Hepatocyte (in vitro differentiated cells): ENCODE data around the gene C2CD4C. TPM values are rescaled to one million over a fixed set of nuclear protein-coding genes. Genes with fewer than 3 reads are reported as not detected.
"Not testable (repeated sequence)": the region's sequence is repeated elsewhere in the genome, so short reads cannot be mapped to it uniquely, and the experiment has no call there.

Experiments
- DNase-seq: peaks from one replicate; pipeline ENCODE4 v3.0.0-alpha.2; 2016; ENCODE audit warnings: low spot score
- H2AFZ ChIP-seq: fragments of 200-600 bp; sonication (generic); 2 replicates; pipeline ENCODE4 v1.6.0; 2016; ENCODE audit warnings: antibody characterized with exemption, mild to moderate bottlenecking
- H3K27ac ChIP-seq: fragments of 200-600 bp; sonication (generic); 2 replicates; pipeline ENCODE4 v1.5.1; 2016; ENCODE audit warnings: mild to moderate bottlenecking
- H3K27me3 ChIP-seq: fragments of 200-600 bp; sonication (generic); 2 replicates; pipeline ENCODE4 v1.6.1; 2016
- H3K36me3 ChIP-seq: fragments of 200-600 bp; sonication (generic); replicated peaks from 2 replicates; pipeline ENCODE4 v1.5.1; 2016; ENCODE audit warnings: low read depth; ENCODE audit not compliant: insufficient read depth
- H3K4me1 ChIP-seq: fragments of 200-600 bp; sonication (generic); 2 replicates; pipeline ENCODE4 v1.5.1; 2016; ENCODE audit warnings: mild to moderate bottlenecking, moderate library complexity; ENCODE audit not compliant: insufficient read depth
- H3K4me2 ChIP-seq: fragments of 200-600 bp; sonication (generic); 2 replicates; pipeline ENCODE4 v1.6.0; 2016
- H3K4me3 ChIP-seq: fragments of 200-600 bp; sonication (generic); 2 replicates; pipeline ENCODE4 v1.5.1; 2016; ENCODE audit warnings: mild to moderate bottlenecking
- H3K79me2 ChIP-seq: fragments of 200-600 bp; sonication (generic); 2 replicates; pipeline ENCODE4 v1.6.0; 2017; ENCODE audit warnings: mild to moderate bottlenecking
- H3K9me2 ChIP-seq: fragments of 200-600 bp; sonication (generic); replicated peaks from 2 replicates; pipeline ENCODE4 v1.6.0; 2017; ENCODE audit warnings: mild to moderate bottlenecking; ENCODE audit not compliant: insufficient read depth
- H3K9me3 ChIP-seq: fragments of 200-600 bp; sonication (generic); 2 replicates; pipeline ENCODE4 v1.5.1; 2016; ENCODE audit warnings: low read depth, mild to moderate bottlenecking
- H4K20me1 ChIP-seq: fragments of 200-600 bp; sonication (generic); 2 replicates; pipeline ENCODE4 v1.6.0; 2016; ENCODE audit warnings: mild to moderate bottlenecking; ENCODE audit not compliant: insufficient read depth, poor library complexity, severe bottlenecking
- EZH2 ChIP-seq: fragments of 200-600 bp; sonication (generic); IDR thresholded peaks from 2 replicates; pipeline ENCODE4 v1.6.1; 2016; ENCODE audit warnings: antibody characterized with exemption, mild to moderate bottlenecking, borderline replicate concordance
- EZH2phosphoT487 ChIP-seq: fragments of 200-600 bp; sonication (generic); IDR thresholded peaks from one replicate; pipeline ENCODE4 v1.6.1; 2018; ENCODE audit warnings: antibody characterized with exemption, mild to moderate bottlenecking, low read depth, moderate library complexity; ENCODE audit not compliant: unreplicated experiment, severe bottlenecking
- WGBS: methylation state at CpG from one replicate; pipeline ENCODE4 v1.1.6; 2016; ENCODE audit warnings: low lambda C conversion rate; ENCODE audit errors: missing lambda C conversion rate; 5-methylcytosine and 5-hydroxymethylcytosine counted together
- polyA plus RNA-seq: library from polyadenylated mRNA; unstranded; fragments of >200 nt; fragmentation: Nextera tagmentation; extraction: Ambion mirVana; gene quantifications from 2 replicates; pipeline ENCODE4 v1.2.1, GENCODE V29; 2016
- total RNA-seq: library from RNA; depleted of rRNA; stranded (reverse); fragments of >200 nt; gene quantifications from 2 replicates; pipeline ENCODE4 v1.2.3, GENCODE V29; 2014
- TF ChIP-seq, protein P1 (sequence below): fragments of 200-600 bp; sonication (generic); IDR thresholded peaks from 2 replicates; pipeline ENCODE4 v1.5.1; 2016; ENCODE audit warnings: antibody characterized with exemption, mild to moderate bottlenecking; ENCODE audit not compliant: poor library complexity

Gene C2CD4C
- total and polyA plus RNA-seq, 2 experiments from 2014 or later, result 3.4 to 4.6 TPM

DNA sequence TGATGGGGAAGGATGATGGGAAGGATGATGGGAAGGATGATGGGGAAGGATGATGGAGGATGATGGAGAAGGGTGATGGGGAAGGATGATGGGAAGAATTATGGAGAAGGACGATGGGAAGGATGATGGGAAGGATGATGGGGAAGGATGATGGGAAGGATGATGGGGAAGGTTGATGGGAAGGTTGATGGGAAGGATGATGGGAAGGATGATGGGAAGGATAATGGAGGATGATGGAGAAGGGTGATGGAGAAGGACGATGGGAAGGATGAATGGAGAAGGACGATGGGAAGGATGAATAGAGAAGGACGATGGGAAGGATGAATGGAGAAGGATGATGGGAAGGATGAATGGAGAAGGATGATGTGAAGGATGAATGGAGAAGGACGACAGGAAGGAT, 13.5 kb downstream of the C2CD4C start:
- WGBS, result 100% methylated on average over 2 of the region's 5 CpGs
- no peak overlapping the region for H2AFZ ChIP-seq

DNA sequence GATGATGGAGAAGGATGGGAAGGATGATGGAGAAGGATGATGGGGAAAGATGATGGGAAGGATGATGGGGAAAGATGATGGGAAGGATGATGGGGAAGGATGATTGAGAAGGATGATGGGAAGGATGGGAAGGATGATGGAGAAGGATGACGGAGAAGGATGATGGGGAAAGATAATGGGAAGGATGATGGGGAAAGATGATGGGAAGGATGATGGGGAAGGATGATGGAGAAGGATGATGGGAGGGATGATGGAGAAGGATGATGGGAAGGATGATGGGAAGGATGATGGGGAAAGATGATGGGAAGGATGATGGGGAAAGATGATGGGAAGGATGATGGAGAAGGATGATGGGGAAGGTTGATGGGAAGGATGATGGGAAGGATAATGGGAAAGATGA, 14.1 kb downstream of the C2CD4C start:
- H2AFZ ChIP-seq, H3K27me3 ChIP-seq, H3K36me3 ChIP-seq, H3K4me3 ChIP-seq, H4K20me1 ChIP-seq, DNase-seq, H3K79me2 ChIP-seq, H3K4me1 ChIP-seq, H3K4me2 ChIP-seq, H3K9me3 ChIP-seq, H3K9me2 ChIP-seq, H3K27ac ChIP-seq: not testable (repeated sequence)
- 88% methylated on average over 1 of the region's 1 CpG for WGBS

More for the DNA sequence above, 13.5 kb downstream of the C2CD4C start:
- Histone ChIP-seq H3K4me2 (no peak overlapping the region), H3K9me3 (no peaks in the 10 kb centered on the region), H3K4me3 (no peak overlapping the region), H3K79me2 (no peaks in the 10 kb centered on the region), H3K27me3 (no peaks in the 10 kb centered on the region), H3K36me3 (no peaks in the 10 kb centered on the region), H4K20me1 (no peaks in the 10 kb centered on the region), H3K4me1 (no peaks in the 10 kb centered on the region), H3K27ac (no peak overlapping the region), H3K9me2 (no peaks in the 10 kb centered on the region)
- DNase-seq, result no peak
- TF ChIP-seq, protein P1, sequence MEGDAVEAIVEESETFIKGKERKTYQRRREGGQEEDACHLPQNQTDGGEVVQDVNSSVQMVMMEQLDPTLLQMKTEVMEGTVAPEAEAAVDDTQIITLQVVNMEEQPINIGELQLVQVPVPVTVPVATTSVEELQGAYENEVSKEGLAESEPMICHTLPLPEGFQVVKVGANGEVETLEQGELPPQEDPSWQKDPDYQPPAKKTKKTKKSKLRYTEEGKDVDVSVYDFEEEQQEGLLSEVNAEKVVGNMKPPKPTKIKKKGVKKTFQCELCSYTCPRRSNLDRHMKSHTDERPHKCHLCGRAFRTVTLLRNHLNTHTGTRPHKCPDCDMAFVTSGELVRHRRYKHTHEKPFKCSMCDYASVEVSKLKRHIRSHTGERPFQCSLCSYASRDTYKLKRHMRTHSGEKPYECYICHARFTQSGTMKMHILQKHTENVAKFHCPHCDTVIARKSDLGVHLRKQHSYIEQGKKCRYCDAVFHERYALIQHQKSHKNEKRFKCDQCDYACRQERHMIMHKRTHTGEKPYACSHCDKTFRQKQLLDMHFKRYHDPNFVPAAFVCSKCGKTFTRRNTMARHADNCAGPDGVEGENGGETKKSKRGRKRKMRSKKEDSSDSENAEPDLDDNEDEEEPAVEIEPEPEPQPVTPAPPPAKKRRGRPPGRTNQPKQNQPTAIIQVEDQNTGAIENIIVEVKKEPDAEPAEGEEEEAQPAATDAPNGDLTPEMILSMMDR, result no peak
- TF ChIP-seq EZH2phosphoT487 (no peak), EZH2 (no peak)

DNA sequence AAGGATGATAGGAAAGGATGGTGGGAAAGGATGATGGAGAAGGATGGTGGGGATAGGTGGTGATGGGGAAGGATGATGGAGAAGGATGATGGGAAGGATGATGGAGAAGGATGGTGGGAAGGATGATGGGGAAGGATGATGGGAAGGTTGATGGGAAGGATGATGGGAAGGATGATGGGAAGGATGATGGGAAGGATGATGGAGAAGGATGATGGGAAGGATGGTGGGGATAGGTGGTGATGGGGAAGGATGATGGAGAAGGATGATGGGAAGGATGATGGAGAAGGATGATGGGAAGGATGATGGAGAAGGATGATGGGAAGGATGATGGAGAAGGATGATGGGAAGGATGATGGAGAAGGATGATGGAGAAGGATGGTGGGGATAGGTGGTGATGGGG, 15.4 kb downstream of the C2CD4C start:
- not testable (repeated sequence) for H2AFZ ChIP-seq, H3K79me2 ChIP-seq, H3K4me3 ChIP-seq, H3K27me3 ChIP-seq, H3K36me3 ChIP-seq, H3K4me2 ChIP-seq, H3K9me3 ChIP-seq, DNase-seq, H3K27ac ChIP-seq, H3K4me1 ChIP-seq, H4K20me1 ChIP-seq, H3K9me2 ChIP-seq

DNA sequence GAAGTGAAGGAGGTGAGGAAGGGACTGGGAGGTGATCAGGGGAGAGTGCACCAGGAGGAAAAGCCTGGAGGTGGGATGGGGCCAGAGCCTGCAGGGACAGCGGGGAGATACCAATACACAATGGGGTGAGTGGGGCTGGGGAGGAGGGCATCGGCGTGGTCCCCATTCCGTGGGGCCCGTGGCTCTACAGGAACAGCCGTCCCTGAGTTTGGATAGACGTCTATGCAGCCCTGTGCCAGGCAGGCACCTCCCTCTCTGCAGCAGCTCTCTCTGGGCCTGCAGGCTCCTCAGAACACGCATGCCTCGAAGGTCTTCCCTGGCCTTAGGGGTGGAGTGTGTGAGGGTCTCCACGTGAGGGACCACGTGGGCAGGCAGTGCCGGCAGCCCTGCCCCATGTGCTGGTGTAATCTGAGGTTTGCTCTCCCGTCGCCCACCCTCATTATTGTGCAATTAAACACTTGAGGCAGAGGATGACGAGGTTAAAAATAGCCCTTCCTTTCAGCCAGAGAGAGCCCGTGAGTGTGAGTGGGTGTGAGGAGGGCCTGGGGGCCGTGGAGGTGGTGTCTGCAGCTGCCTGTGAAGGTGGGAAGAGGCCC, 16.5 kb downstream of the C2CD4C start:
- no peaks in the 10 kb centered on the region for H4K20me1 ChIP-seq
- H3K9me3 ChIP-seq, result no peaks in the 10 kb centered on the region
- TF ChIP-seq EZH2phosphoT487, result no peak
- TF ChIP-seq, protein P1, result no peak
- H3K79me2 ChIP-seq, result no peaks in the 10 kb centered on the region
- 86% methylated on average over 17 of the region's 17 CpGs for WGBS
- H3K4me2 ChIP-seq, result no peak overlapping the region
- no peak overlapping the region for H3K4me3 ChIP-seq
- no peaks in the 10 kb centered on the region for H3K27me3 ChIP-seq
- no peak overlapping the region for H2AFZ ChIP-seq
- H3K9me2 ChIP-seq, result no peaks in the 10 kb centered on the region
- H3K36me3 ChIP-seq, result no peaks in the 10 kb centered on the region
- no peaks in the 10 kb centered on the region for H3K4me1 ChIP-seq
- H3K27ac ChIP-seq, result no peak overlapping the region
- DNase-seq, result no peak
